ENCODE data around the gene CORO1A.
A peak's percentile ranks its signal among the peaks of the same experiment; 100 is the strongest.

DNA sequence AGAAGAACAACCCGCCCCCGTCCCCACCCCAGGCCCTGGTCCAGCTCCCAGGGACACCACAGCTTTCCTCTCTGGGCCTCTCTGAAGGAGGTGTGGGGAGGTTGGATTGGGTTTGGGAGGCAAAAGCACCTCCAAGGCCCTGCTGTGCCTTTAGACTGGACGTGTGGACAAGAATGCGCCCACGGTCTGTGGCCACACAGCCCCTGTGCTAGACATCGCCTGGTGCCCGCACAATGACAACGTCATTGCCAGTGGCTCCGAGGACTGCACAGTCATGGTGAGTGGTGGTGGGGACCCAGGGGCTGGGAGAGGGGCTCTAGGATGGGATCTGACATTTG is 3.0 kb downstream of the CORO1A start:
- TF ChIP-seq POLR2A (IDR thresholded peaks at IDR 0.05; ENCODE audit: low read length) (peak; percentile 30), GATA1 (IDR thresholded peaks at IDR 0.05; ENCODE audit: low read depth, low read length) (no peak)
